Activated naive CD8-positive, alpha-beta T cell treated with anti-CD3 and anti-CD28 coated beads, Interleukin-2, amount 50 U/mL, for 24 hours (primary cell): ENCODE data around the gene RAD51B.

Experiments used
- ATAC-seq: fragments of 150-1000 bp; cut with Tn5 transposase; one replicate; pipeline ENCODE4 v1.10.0; 2021
- DNase-seq: peaks from one replicate; pipeline ENCODE4 v3.0.0; 2021
- H3K27ac Mint-ChIP-seq: one replicate; pipeline ENCODE4 v1.8.0; 2021; ENCODE audit warnings: mild to moderate bottlenecking, mixed read lengths
- H3K27me3 Mint-ChIP-seq: one replicate; pipeline ENCODE4 v1.8.0; 2021; ENCODE audit warnings: mixed read lengths
- H3K36me3 Mint-ChIP-seq: one replicate; pipeline ENCODE4 v1.8.0; 2021; ENCODE audit warnings: low read depth, mixed read lengths
- H3K4me1 Mint-ChIP-seq: one replicate; pipeline ENCODE4 v1.8.0; 2021; ENCODE audit warnings: mixed read lengths
- H3K4me3 Mint-ChIP-seq: one replicate; pipeline ENCODE4 v1.8.0; 2021; ENCODE audit warnings: mild to moderate bottlenecking, moderate library complexity, mixed read lengths
- H3K9me3 Mint-ChIP-seq: one replicate; pipeline ENCODE4 v1.8.0; 2021; ENCODE audit warnings: mixed read lengths

Gene RAD51B

GRCh38 chr14:68521961-68522509, 702.5 kb downstream of the RAD51B start:
- H3K27me3 Mint-ChIP-seq: no peaks in the 10 kb centered on the region
- DNase-seq (no peak), ATAC-seq (no peak)
- H3K36me3 Mint-ChIP-seq: no peaks in the 10 kb centered on the region
- peaks cover 32% of the 10 kb centered on the region for H3K4me1 Mint-ChIP-seq
- H3K9me3 Mint-ChIP-seq: no peaks in the 10 kb centered on the region
- no peak overlapping the region for H3K4me3 Mint-ChIP-seq
- no peak overlapping the region for H3K27ac Mint-ChIP-seq

GRCh38 chr14:68522510-68523325, 703.1 kb downstream of the RAD51B start:
- peaks cover 28% of the 10 kb centered on the region for H3K4me1 Mint-ChIP-seq
- ATAC-seq: no peak
- no peak overlapping the region for H3K27ac Mint-ChIP-seq

GRCh38 chr14:68523326-68523610, 703.7 kb downstream of the RAD51B start:
- DNase-seq: no peak
- H3K9me3 Mint-ChIP-seq: no peaks in the 10 kb centered on the region
- no peaks in the 10 kb centered on the region for H3K36me3 Mint-ChIP-seq
- no peak overlapping the region for H3K4me3 Mint-ChIP-seq
- ATAC-seq: no peak
- H3K27ac Mint-ChIP-seq: peak overlapping the region; percentile 1
- H3K4me1 Mint-ChIP-seq: peaks cover 27% of the 10 kb centered on the region
- H3K27me3 Mint-ChIP-seq: no peaks in the 10 kb centered on the region

More at GRCh38 chr14:68522510-68523325, 703.1 kb downstream of the RAD51B start:
- Mint-ChIP-seq H3K27me3 (no peaks in the 10 kb centered on the region), H3K4me3 (no peak overlapping the region), H3K9me3 (no peaks in the 10 kb centered on the region), H3K36me3 (no peaks in the 10 kb centered on the region)
- DNase-seq: no peak

GRCh38 chr14:68523989-68524725, 704.6 kb downstream of the RAD51B start:
- DNase-seq (no peak), ATAC-seq (no peak)
- no peak overlapping the region for H3K4me3 Mint-ChIP-seq
- H3K27ac Mint-ChIP-seq: no peak overlapping the region
- H3K9me3 Mint-ChIP-seq: no peaks in the 10 kb centered on the region
- no peaks in the 10 kb centered on the region for H3K27me3 Mint-ChIP-seq
- H3K36me3 Mint-ChIP-seq: no peaks in the 10 kb centered on the region
- H3K4me1 Mint-ChIP-seq: peaks cover 21% of the 10 kb centered on the region

GRCh38 chr14:68525516-68525915, 705.9 kb downstream of the RAD51B start:
- Mint-ChIP-seq H3K27me3 (no peaks in the 10 kb centered on the region), H3K4me1 (peaks cover 11% of the 10 kb centered on the region), H3K9me3 (peaks cover 11% of the 10 kb centered on the region), H3K36me3 (peaks cover 6% of the 10 kb centered on the region), H3K27ac (no peak overlapping the region), H3K4me3 (no peak overlapping the region)
- ATAC-seq (no peak), DNase-seq (no peak)

- peaks cover 16% of the 10 kb centered on the region for H3K9me3 Mint-ChIP-seq
- H3K4me1 Mint-ChIP-seq: peaks cover 8% of the 10 kb centered on the region
- no peaks in the 10 kb centered on the region for H3K27me3 Mint-ChIP-seq
- ATAC-seq (no peak), DNase-seq (no peak)
- H3K4me3 Mint-ChIP-seq: no peak overlapping the region
- no peak overlapping the region for H3K27ac Mint-ChIP-seq
- peaks cover 8% of the 10 kb centered on the region for H3K36me3 Mint-ChIP-seq
Measured at GRCh38 chr14:68526512-68527091, 707.0 kb downstream of the RAD51B start.

- Mint-ChIP-seq H3K4me3 (no peak overlapping the region), H3K27ac (no peak overlapping the region), H3K36me3 (peaks cover 8% of the 10 kb centered on the region), H3K9me3 (peaks cover 16% of the 10 kb centered on the region), H3K27me3 (no peaks in the 10 kb centered on the region), H3K4me1 (peaks cover 8% of the 10 kb centered on the region)
- ATAC-seq (no peak), DNase-seq (no peak)
Measured at GRCh38 chr14:68527329-68527851, 707.8 kb downstream of the RAD51B start.

GRCh38 chr14:68528040-68528687, 708.6 kb downstream of the RAD51B start:
- Mint-ChIP-seq H3K27me3 (no peaks in the 10 kb centered on the region), H3K4me3 (no peak overlapping the region), H3K36me3 (peaks cover 8% of the 10 kb centered on the region), H3K4me1 (peaks cover 5% of the 10 kb centered on the region), H3K27ac (no peak overlapping the region), H3K9me3 (peaks cover 16% of the 10 kb centered on the region)
- no peak for DNase-seq
- no peak for ATAC-seq

GRCh38 chr14:68530443-68530842, 710.9 kb downstream of the RAD51B start:
- no peak for ATAC-seq
- Mint-ChIP-seq H3K27ac (no peak overlapping the region), H3K27me3 (no peaks in the 10 kb centered on the region), H3K36me3 (peaks cover 8% of the 10 kb centered on the region), H3K9me3 (peaks cover 16% of the 10 kb centered on the region), H3K4me1 (peaks cover 8% of the 10 kb centered on the region), H3K4me3 (no peak overlapping the region)
- DNase-seq: no peak

GRCh38 chr14:68532496-68532895, 712.9 kb downstream of the RAD51B start:
- H3K4me1 Mint-ChIP-seq: peaks cover 8% of the 10 kb centered on the region
- no peaks in the 10 kb centered on the region for H3K27me3 Mint-ChIP-seq
- H3K27ac Mint-ChIP-seq: no peak overlapping the region
- ATAC-seq (no peak), DNase-seq (no peak)
- H3K4me3 Mint-ChIP-seq: no peak overlapping the region
- H3K9me3 Mint-ChIP-seq: peaks cover 16% of the 10 kb centered on the region
- H3K36me3 Mint-ChIP-seq: peaks cover 8% of the 10 kb centered on the region

- H3K36me3 Mint-ChIP-seq: peaks cover 8% of the 10 kb centered on the region
- H3K27ac Mint-ChIP-seq: no peak overlapping the region
- H3K9me3 Mint-ChIP-seq: peaks cover 15% of the 10 kb centered on the region
- no peak overlapping the region for H3K4me3 Mint-ChIP-seq
- ATAC-seq (no peak), DNase-seq (no peak)
- H3K27me3 Mint-ChIP-seq: no peaks in the 10 kb centered on the region
- peaks cover 4% of the 10 kb centered on the region for H3K4me1 Mint-ChIP-seq
Measured at GRCh38 chr14:68534276-68534675, 714.7 kb downstream of the RAD51B start.

- no peak overlapping the region for H3K4me3 Mint-ChIP-seq
- H3K36me3 Mint-ChIP-seq: peaks cover 3% of the 10 kb centered on the region
- DNase-seq (no peak), ATAC-seq (no peak)
- no peak overlapping the region for H3K27ac Mint-ChIP-seq
- H3K27me3 Mint-ChIP-seq: no peaks in the 10 kb centered on the region
- peaks cover 4% of the 10 kb centered on the region for H3K4me1 Mint-ChIP-seq
- H3K9me3 Mint-ChIP-seq: peaks cover 6% of the 10 kb centered on the region
Measured at GRCh38 chr14:68535404-68536017, 715.9 kb downstream of the RAD51B start.

- H3K4me3 Mint-ChIP-seq: no peak overlapping the region
Measured at GRCh38 chr14:68536018-68536410, 716.4 kb downstream of the RAD51B start.

GRCh38 chr14:68538639-68539038, 719.1 kb downstream of the RAD51B start:
- no peak for ATAC-seq
- DNase-seq: no peak
- no peaks in the 10 kb centered on the region for H3K36me3 Mint-ChIP-seq
- H3K27me3 Mint-ChIP-seq: no peaks in the 10 kb centered on the region
- H3K4me3 Mint-ChIP-seq: no peak overlapping the region
- no peaks in the 10 kb centered on the region for H3K9me3 Mint-ChIP-seq
- H3K4me1 Mint-ChIP-seq: peaks cover 4% of the 10 kb centered on the region
- H3K27ac Mint-ChIP-seq: no peak overlapping the region

More at GRCh38 chr14:68536018-68536410, 716.4 kb downstream of the RAD51B start:
- H3K4me1 Mint-ChIP-seq: peaks cover 4% of the 10 kb centered on the region
- no peak for DNase-seq
- H3K36me3 Mint-ChIP-seq: peaks cover under 1% of the 10 kb centered on the region
- H3K27me3 Mint-ChIP-seq: no peaks in the 10 kb centered on the region
- H3K27ac Mint-ChIP-seq: no peak overlapping the region
- ATAC-seq: no peak
- peaks cover 2% of the 10 kb centered on the region for H3K9me3 Mint-ChIP-seq
